ENCODE data around the gene ARMCX1.

The ARMCX1 gene

GRCh38 chrX:101602077-101602476, 51.7 kb downstream of the ARMCX1 start:
- H3K4me2 ChIP-seq (ENCODE audit: low read length) = no peak overlapping the region
- no peak overlapping the region for H3K27ac ChIP-seq (ENCODE audit: low read depth, low read length)
- H3K36me3 ChIP-seq (ENCODE audit: control insufficient read depth in 1 of 2, insufficient read depth in 2 of 2, low read length in 2 of 2) = no peaks in the 10 kb centered on the region
- H3K79me1 ChIP-seq (ENCODE audit: low read length) = no peaks in the 10 kb centered on the region
- H3K9ac ChIP-seq (ENCODE audit: low read length) = no peak overlapping the region
- no peak overlapping the region for H4K12ac ChIP-seq (ENCODE audit: low read depth, low read length)
- no peak for DNase-seq
- H3K27me3 ChIP-seq (ENCODE audit: insufficient read depth, low read length) = no peaks in the 10 kb centered on the region
- H3K4me1 ChIP-seq (ENCODE audit: control insufficient read depth in 1 of 2, insufficient read depth in 2 of 2, low read length in 2 of 2) = peaks cover 0 to 3% of the 10 kb centered on the region in 2 experiments
- H3K9me3 ChIP-seq (ENCODE audit: insufficient read depth, low read depth, low read length) = no peaks in the 10 kb centered on the region
- H3K18ac ChIP-seq (ENCODE audit: low read length) = no peak overlapping the region
- H2AK5ac ChIP-seq (ENCODE audit: low read length) = no peak overlapping the region
- H3K4ac ChIP-seq (ENCODE audit: low read depth, low read length) = no peak overlapping the region
- H2BK12ac ChIP-seq (ENCODE audit: low read length) = no peak overlapping the region
- no peak overlapping the region for H3K14ac ChIP-seq (ENCODE audit: low read length)
- H3K79me2 ChIP-seq (ENCODE audit: control insufficient read depth, insufficient read depth, low read length, poor library complexity) = no peaks in the 10 kb centered on the region
- no CpG with 5 or more reads among the region's 7 CpGs for WGBS (ENCODE audit: extremely low coverage, insufficient coverage, insufficient read length)
- H3K23ac ChIP-seq (ENCODE audit: low read length) = no peak overlapping the region
- no peak overlapping the region for H2AFZ ChIP-seq (ENCODE audit: insufficient read depth, low read length, poor library complexity)
- H2BK120ac ChIP-seq (ENCODE audit: insufficient read depth, low read length, poor library complexity) = no peak overlapping the region
- no peak overlapping the region for H4K91ac ChIP-seq (ENCODE audit: low read depth, low read length)
- no peak overlapping the region for H4K8ac ChIP-seq (ENCODE audit: low read depth, low read length)
- no peak overlapping the region for H2BK5ac ChIP-seq (ENCODE audit: low read depth, low read length, poor library complexity)
- H3K4me3 ChIP-seq (ENCODE audit: low read depth, low read length) = no peak overlapping the region
